HG02852 (cell line): Measurements from ENCODE around the gene DBP.
"Not testable (repeated sequence)": the region's sequence is repeated elsewhere in the genome, so short reads cannot be mapped to it uniquely, and the experiment has no call there.

Experiments used
- ATAC-seq: cut with Tn5 transposase; IDR thresholded peaks from one replicate; pipeline ENCODE4 v1.9.1; 2021; ENCODE audit warnings: mild to moderate bottlenecking, moderate library complexity; ENCODE audit not compliant: unreplicated experiment

DBP gene

DNA sequence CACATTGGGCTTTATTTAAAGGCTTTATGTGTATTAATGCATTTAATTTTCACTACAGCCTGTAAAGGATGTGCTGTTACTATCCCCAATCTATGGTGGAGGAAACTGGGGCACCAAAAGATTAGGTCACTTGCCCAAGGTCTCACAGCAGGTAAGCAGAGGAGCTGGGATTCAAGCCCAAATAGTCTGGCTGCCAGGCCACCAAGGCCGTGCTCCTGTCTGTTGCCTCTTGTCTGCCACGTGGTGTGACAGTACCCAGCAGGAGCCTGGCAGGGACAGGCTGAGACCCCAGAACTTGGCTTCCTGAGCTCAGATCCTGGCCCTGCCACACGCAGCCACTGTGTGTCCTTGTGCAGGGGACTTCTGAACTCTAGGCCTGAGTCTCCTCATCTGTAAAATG is 31.2 kb upstream of the DBP start:
- no peak for ATAC-seq

DNA sequence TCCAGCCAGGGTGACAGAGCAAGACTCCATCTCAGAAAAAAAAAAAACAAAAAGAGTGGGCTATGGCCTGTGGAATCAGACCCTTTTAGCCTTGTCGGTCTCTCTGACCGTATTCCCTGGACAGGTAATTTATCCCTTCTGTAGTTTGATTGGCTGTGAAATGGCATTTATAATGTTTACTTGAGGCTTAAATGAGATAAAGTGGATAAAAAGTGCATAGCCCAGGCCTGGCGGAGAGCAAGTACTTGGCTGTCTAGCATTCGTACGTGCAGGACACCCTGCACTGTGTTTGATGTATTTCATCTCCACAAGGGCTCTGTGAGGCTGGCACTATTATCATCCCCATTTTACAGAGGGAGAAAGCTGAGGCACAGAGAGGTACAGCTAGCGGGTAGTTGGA is 28.6 kb upstream of the DBP start:
- ATAC-seq: no peak

- ATAC-seq: no peak
Measured at GRCh38 chr19:48664476-48664875, 27.3 kb upstream of the DBP start.

DNA sequence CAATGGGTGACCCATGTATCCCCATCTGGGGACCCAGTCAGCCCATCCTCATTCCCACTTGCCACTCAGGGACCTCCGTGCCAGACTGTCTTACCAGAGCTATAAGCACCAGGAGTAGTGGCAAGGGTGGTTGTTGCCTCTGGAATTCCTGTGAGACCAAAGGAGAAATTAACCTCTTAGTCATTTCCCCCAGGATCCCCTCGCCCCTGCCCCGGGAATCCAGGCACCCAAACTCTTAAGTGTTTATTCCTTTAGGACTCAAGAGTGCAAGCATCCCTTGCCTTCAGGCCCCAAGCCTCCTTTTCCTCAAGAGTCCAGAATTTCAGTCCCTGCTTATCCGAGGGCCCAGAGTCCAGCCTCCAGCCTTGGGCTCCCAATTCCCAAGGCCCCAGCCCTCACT is 26.5 kb upstream of the DBP start:
- ATAC-seq: no peak

- no peak for ATAC-seq
Measured at GRCh38 chr19:48661711-48662090, 24.5 kb upstream of the DBP start.

- peak; percentile 70 for ATAC-seq
Measured at GRCh38 chr19:48660852-48661710, 23.9 kb upstream of the DBP start.

DNA sequence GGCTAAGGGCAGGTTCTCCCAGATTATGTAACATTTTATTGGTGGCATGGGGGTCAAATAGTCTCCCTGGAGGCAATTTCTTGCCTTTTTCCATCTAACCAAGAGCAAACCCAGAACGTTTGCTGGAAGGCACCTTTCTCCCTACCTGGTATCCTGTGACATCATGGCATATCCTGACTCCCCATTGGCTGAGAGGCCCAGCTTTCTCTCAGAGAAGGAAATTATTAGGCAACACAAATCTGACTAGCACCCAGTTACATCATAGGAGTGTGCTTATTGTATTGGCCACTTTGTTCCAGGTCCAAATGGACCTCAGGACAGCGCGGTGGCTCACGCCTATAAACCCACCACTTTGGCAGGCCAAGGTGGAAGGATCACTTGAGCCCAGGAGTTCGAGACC is 22.6 kb upstream of the DBP start:
- ATAC-seq: no peak

GRCh38 chr19:48658483-48658882 is 21.3 kb upstream of the DBP start:
- no peak for ATAC-seq

- ATAC-seq: not testable (repeated sequence)
Measured at GRCh38 chr19:48657828-48658227, 20.6 kb upstream of the DBP start.

DNA sequence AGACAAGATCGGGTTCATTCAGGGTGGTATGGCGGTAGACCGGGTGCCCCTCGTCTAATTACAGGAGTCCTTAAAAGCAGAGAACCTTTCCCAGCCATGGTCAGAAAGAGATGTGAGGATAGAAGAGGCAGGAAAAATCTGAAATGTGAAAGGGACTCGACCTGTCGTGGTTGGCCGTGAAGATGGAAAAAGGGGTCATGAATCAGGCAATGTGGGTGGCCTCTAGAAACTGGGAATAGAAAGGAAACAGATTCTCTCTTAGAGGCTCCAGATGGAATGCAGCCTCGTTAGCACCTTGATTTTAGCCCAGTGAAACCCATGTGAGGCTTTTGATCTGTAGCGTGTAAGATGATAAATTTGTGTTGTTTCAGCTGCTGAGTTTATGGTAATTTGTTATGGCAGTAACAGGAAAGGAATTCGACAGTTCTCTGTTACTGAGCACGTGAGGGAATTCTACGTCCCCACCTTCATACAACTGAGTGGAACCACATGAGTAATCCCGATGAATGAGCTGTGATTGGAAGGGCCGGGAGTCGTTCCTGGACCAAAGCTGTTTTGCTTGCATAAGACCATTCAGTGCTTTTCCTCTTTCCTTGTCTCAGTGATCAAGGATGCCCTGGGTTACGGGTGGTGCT is 19.8 kb upstream of the DBP start:
- ATAC-seq: no peak

- no peak for ATAC-seq
Measured at GRCh38 chr19:48654299-48655059, 17.3 kb upstream of the DBP start.

DNA sequence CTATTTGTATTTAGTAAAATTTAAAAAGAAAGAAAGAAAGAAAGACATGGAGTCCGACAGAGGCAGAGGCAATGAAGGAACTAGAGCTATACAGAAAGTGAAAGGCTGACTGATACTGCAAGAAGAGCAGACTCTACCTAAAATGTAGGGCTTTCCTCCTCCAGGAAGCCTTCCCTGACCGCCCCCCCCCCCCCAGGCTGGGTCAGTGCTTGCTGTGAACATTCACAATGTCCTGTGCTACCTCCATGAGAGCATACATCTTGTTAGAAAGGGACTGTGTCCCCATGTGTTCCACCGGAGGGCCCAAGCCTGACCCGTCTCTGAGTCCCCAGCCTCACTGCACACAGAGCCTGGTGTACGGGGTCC is 14.5 kb upstream of the DBP start:
- no peak for ATAC-seq

DNA sequence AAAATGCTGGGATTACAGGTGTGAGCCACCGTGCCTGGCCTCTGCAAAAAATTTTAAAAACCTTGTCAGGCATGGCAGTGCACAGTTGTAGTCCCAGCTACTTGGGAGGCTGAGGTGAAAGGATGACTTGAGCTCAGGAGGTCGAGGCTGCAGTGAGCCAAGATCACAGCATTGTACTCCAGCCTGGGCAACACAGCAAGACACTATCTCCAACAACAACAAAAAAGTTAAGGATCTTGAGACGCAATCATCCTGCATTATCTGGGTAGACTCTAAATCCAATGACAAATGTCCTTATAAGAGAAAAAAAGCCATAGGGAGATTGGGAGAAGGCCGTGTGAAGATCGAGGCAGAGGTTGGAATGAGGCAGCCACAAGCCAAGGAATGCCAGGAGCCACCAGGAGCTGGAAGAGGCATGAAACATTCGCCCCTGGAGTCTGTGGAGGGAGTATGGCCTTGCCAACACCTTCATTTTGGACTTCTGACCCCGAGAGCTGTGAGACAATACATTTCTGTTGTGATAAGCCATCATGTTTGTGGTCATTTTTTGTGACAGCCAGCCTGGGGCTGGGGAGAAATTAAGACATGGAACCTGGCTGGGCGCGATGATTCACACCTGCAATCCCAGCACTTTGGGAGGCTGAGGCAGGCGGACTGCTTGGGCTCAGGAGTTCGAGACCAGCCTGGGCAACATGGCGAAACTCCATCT is 13.9 kb upstream of the DBP start:
- no peak for ATAC-seq

DNA sequence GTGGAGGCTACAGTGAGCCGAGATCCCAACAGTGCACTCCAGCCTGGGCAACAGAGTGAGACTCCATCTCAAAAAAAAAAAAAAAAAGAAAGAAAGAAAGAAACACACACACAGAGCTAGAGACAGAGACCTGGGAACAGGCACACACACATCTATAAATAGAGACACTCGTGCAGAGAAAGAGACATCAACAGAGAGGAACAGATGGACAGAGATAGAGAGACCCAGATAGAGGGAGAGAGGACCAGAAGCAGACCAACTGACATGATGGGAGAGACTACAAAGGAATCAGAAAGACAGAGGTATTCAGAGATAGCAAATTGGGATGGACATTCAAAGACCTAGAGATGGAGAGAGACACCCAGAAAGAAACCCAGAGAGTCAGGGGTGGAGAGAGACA is 11.0 kb upstream of the DBP start:
- no peak for ATAC-seq

- ATAC-seq: no peak
Measured at GRCh38 chr19:48646722-48647216, 9.6 kb upstream of the DBP start.

DNA sequence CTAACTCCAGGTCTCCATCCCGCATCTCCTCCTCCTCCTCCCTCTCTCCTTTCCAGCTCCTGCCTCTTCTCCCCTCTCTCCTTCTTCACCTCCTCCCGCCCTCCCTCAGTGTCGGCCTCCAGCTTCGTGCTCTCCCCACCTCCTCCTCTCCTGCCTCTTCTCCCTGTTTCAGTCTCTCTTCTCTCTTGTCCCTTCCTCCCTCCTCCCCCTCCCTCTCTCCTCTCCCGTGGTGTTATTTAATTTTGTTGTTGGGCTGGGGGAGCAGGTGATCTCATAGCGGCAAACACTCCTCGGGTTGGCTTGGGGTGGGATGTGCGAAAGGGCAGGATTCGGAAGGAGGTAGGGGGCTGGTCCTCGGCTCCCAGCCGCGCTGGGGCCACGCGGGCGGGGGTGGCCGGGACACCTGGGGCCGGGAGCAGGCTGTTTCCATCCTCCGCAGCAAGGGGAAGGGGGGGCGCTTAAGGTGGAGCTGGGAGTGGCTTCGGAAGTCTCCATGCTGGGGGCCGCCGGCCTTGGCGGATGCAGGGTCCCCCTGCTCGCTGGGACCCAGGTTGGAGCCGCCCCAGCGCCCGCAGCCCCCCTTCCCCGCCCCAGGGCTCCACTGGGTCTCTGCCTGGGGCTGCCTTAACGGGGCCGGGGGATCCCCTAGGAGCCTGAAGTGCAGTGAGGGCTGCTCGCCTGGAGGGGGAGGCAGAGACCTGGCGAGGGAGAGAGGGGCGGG is 9.0 kb upstream of the DBP start, which contains the start of gene CA11:
CA11 (minus strand) TSS at position 187 of the 721 bp plus-strand sequence. CDS start 555 bp downstream, outside the sequence.
- ATAC-seq: peak; percentile 78

DNA sequence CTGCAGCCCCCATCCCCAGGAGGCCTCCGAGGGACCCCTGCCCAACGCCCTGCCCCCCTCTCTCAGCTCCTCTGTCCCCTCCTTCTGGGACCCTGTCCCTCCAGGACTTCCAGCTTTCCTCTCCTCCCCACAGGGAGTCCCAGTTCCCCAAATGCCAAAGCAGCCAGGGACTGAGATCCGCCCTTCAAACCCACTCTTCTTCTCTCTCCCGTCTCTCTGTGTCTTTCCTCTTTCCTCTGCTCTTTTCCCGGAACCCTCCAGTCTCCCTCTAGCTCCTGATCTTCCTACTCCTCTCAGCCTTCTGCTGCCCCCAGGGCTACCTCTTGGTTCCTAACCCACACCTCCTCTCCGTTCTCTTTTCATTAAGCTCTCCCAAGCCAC is 8.4 kb upstream of the DBP start:
- no peak for ATAC-seq

DNA sequence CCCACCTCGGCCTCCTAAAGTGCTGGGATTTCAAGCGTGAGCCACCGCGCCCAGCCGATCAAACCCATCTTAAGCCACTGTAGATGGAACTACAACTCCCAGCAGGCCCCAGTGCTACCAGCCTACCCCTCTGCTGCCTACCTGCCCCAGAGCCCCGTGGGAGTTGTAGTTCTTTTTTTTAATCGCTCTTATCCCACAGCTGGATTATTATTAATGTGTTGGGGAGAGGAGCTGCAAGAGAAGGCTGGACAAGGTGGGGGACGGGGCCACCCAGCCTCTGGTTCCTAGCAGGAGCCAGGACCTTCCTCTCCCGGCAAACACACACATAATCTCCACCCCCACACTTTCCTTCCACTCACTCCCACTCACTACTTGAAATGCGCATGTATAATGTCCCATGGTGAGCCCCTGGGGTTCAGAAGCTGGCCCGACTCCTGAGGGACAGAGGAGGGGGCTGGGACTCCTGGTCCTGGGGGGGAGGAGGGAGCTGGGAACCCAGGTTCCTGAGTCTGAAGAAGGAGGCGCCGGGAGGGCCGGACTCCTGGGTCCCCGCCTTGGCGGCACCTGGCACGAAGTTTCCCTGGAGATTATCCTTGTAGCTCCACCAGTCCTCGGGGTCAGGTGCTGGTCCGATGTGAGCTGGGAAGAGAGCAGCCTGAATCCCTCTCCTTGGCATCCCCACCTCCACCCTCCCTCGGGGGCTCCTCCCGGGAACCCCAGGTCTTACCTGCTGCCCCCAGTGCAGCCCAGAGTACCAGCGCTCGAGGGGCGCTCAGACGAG is 7.8 kb upstream of the DBP start:
- no peak for ATAC-seq

DNA sequence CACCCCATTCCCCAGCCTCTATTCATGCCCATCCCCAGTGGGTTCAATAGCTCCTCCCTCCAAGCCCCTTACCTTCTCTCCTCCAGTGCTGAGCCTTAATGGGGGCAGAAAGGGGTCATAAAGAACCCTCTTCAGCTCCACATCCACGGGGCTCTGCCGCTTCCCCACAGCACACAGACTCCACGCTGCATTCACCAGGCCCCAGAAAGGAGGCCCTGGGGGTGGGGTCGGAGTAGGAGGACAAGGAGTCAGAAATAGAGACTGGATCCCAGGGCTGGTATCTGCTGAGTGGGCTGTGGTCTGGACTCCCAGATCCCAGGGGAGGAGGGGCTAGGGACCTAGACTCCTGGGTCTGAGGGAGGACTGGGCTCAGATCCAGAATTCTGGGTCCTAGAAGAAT is 7.2 kb upstream of the DBP start:
- no peak for ATAC-seq

DNA sequence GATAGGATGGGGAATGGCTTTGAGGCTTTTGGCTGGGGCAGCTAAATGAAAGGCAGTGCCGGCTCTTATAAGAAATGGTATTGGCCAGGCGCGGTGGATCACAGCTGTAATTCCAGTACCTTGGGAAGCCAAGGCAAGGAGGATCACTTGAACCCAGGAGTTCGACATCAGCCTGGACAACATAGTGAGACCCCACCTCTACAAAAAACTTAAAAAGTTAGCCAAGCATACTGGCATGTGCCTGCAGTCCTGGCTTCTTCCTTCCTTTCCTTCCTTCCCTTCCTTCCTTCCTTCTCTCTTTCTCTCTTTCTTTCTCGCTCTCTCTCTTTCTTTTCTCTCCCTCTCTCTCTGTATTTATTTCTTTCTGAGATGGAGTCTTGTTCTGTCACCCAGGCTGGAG is 5.7 kb upstream of the DBP start:
- ATAC-seq: no peak
